Measurements from ENCODE around the gene LYG1. TPM values are rescaled to one million over a fixed set of nuclear protein-coding genes. Genes with fewer than 3 reads are reported as not detected.

The LYG1 gene
- total and polyA plus RNA-seq, 2 of the 13 experiments (the other 11 are each of a cell fraction or from before 2014, with no cell fraction given) = 1.00 to 2.9 TPM

- TF ChIP-seq BATF2 (CRISPR knock-in tag; IDR thresholded peaks at IDR 0.05) = no peak
- TF ChIP-seq ZNF382 (CRISPR knock-in tag; IDR thresholded peaks at IDR 0.05; ENCODE audit: borderline replicate concordance) = no peak
- peak; percentile 10; the same call in 1 of the 2 replicates for TF ChIP-seq ZNF629 (CRISPR knock-in tag; conservative IDR thresholded peaks at IDR 0.05)
- TF ChIP-seq NCOR1 (IDR thresholded peaks at IDR 0.05; ENCODE audit: borderline replicate concordance, low read length) = peak; percentile 70; the same call in 1 of the 2 replicates
- TF ChIP-seq ZNF607 (CRISPR knock-in tag; IDR thresholded peaks at IDR 0.05; ENCODE audit: borderline replicate concordance) = no peak
- TF ChIP-seq ZBTB44 (CRISPR knock-in tag; IDR thresholded peaks at IDR 0.05) = no peak
- no peak; the same call in 1 of the 2 replicates for TF ChIP-seq ARID2 (CRISPR knock-in tag; IDR thresholded peaks at IDR 0.05; ENCODE audit: borderline replicate concordance)
- no peak for TF ChIP-seq ZNF468 (CRISPR knock-in tag; IDR thresholded peaks at IDR 0.05)
- TF ChIP-seq ARNTL (CRISPR knock-in tag; IDR thresholded peaks at IDR 0.05) = peak; percentile 66
- TF ChIP-seq ZNF724P (CRISPR knock-in tag; IDR thresholded peaks at IDR 0.05; ENCODE audit: borderline replicate concordance) = no peak
- no peak for TF ChIP-seq ZNF446 (CRISPR knock-in tag; IDR thresholded peaks at IDR 0.05)
- TF ChIP-seq ADNP (CRISPR knock-in tag; IDR thresholded peaks at IDR 0.05) = no peak
- 0 out of 2 replicates have a peak, but pooled peaks have one; percentile 3 for TF ChIP-seq BHLHE40 (IDR thresholded peaks at IDR 0.05; ENCODE audit: low read length)
- TF ChIP-seq ZNF768 (CRISPR knock-in tag; IDR thresholded peaks at IDR 0.05) = no peak
These were observed 22.2 kb downstream of the LYG1 start (continued) for GRCh38 chr2:99278793-99279291.
